Measurements from ENCODE around the gene SLC2A4.
"Not testable (repeated sequence)": the region's sequence is repeated elsewhere in the genome, so short reads cannot be mapped to it uniquely, and the experiment has no call there.

Gene SLC2A4

GRCh38 chr17:7329997-7330637, 48.6 kb downstream of the SLC2A4 start:
- Histone ChIP-seq H3K9ac (ENCODE audit: low read length) (peak overlapping the region; percentile 96), H3K9me3 (ENCODE audit: control insufficient read depth, low read length) (no peaks in the 10 kb centered on the region), H3K4me3 (ENCODE audit: low read length) (peak overlapping the region; percentile 92), H3K4me1 (ENCODE audit: control insufficient read depth, insufficient read depth, low read length) (peaks cover 15% of the 10 kb centered on the region), H3K36me3 (ENCODE audit: control insufficient read depth, insufficient read depth, low read length, severe bottlenecking) (peaks cover 11% of the 10 kb centered on the region), H3K27me3 (replicated peaks; ENCODE audit: control insufficient read depth, insufficient read depth, low read length) (peaks cover 7% of the 10 kb centered on the region)
- DNase-seq (ENCODE audit: low read depth): peak; percentile 88

GRCh38 chr17:7330638-7331015, 49.1 kb downstream of the SLC2A4 start:
- Histone ChIP-seq H3K9ac (ENCODE audit: low read length) (peak overlapping the region; percentile 64), H3K36me3 (ENCODE audit: control insufficient read depth, insufficient read depth, low read length, severe bottlenecking) (peaks cover 10% of the 10 kb centered on the region), H3K27me3 (replicated peaks; ENCODE audit: control insufficient read depth, insufficient read depth, low read length) (peaks cover 11% of the 10 kb centered on the region), H3K9me3 (ENCODE audit: control insufficient read depth, low read length) (no peaks in the 10 kb centered on the region), H3K4me3 (ENCODE audit: low read length) (peak overlapping the region; percentile 92), H3K4me1 (ENCODE audit: control insufficient read depth, insufficient read depth, low read length) (peaks cover 15% of the 10 kb centered on the region)
- no peak for DNase-seq (ENCODE audit: low read depth)

- no peak overlapping the region for H3K4me3 ChIP-seq (ENCODE audit: low read length)
- no peak for DNase-seq (ENCODE audit: low read depth)
- no peak overlapping the region for H3K9ac ChIP-seq (ENCODE audit: low read length)
- H3K4me1 ChIP-seq (ENCODE audit: control insufficient read depth, insufficient read depth, low read length): peaks cover 15% of the 10 kb centered on the region
- H3K27me3 ChIP-seq (replicated peaks; ENCODE audit: control insufficient read depth, insufficient read depth, low read length): peaks cover 19% of the 10 kb centered on the region
- H3K36me3 ChIP-seq (ENCODE audit: control insufficient read depth, insufficient read depth, low read length, severe bottlenecking): no peaks in the 10 kb centered on the region
- H3K9me3 ChIP-seq (ENCODE audit: control insufficient read depth, low read length): no peaks in the 10 kb centered on the region
Observed at GRCh38 chr17:7332111-7332510, 50.6 kb downstream of the SLC2A4 start.

- peaks cover 21% of the 10 kb centered on the region for H3K27me3 ChIP-seq (replicated peaks; ENCODE audit: control insufficient read depth, insufficient read depth, low read length)
- H3K9me3 ChIP-seq (ENCODE audit: control insufficient read depth, low read length); H3K4me3 ChIP-seq (ENCODE audit: low read length); H3K9ac ChIP-seq (ENCODE audit: low read length); H3K36me3 ChIP-seq (ENCODE audit: control insufficient read depth, insufficient read depth, low read length, severe bottlenecking); DNase-seq (ENCODE audit: low read depth): not testable (repeated sequence)
- H3K4me1 ChIP-seq (ENCODE audit: control insufficient read depth, insufficient read depth, low read length): peaks cover 14% of the 10 kb centered on the region
Observed at GRCh38 chr17:7332600-7333069, 51.1 kb downstream of the SLC2A4 start.

- DNase-seq (ENCODE audit: low read depth): no peak
- Histone ChIP-seq H3K36me3 (ENCODE audit: control insufficient read depth, insufficient read depth, low read length, severe bottlenecking) (no peaks in the 10 kb centered on the region), H3K9me3 (ENCODE audit: control insufficient read depth, low read length) (no peaks in the 10 kb centered on the region), H3K4me1 (ENCODE audit: control insufficient read depth, insufficient read depth, low read length) (peaks cover 8% of the 10 kb centered on the region), H3K27me3 (replicated peaks; ENCODE audit: control insufficient read depth, insufficient read depth, low read length) (peaks cover 21% of the 10 kb centered on the region), H3K4me3 (ENCODE audit: low read length) (no peak overlapping the region), H3K9ac (ENCODE audit: low read length) (no peak overlapping the region)
Observed at GRCh38 chr17:7334938-7335538, 53.5 kb downstream of the SLC2A4 start.

GRCh38 chr17:7335765-7336164, 54.2 kb downstream of the SLC2A4 start:
- DNase-seq (ENCODE audit: low read depth); H3K36me3 ChIP-seq (ENCODE audit: control insufficient read depth, insufficient read depth, low read length, severe bottlenecking); H3K4me1 ChIP-seq (ENCODE audit: control insufficient read depth, insufficient read depth, low read length); H3K9me3 ChIP-seq (ENCODE audit: control insufficient read depth, low read length); H3K4me3 ChIP-seq (ENCODE audit: low read length); H3K9ac ChIP-seq (ENCODE audit: low read length): not testable (repeated sequence)
- peaks cover 21% of the 10 kb centered on the region for H3K27me3 ChIP-seq (replicated peaks; ENCODE audit: control insufficient read depth, insufficient read depth, low read length)

- H3K9me3 ChIP-seq (ENCODE audit: control insufficient read depth, low read length): no peaks in the 10 kb centered on the region
- H3K27me3 ChIP-seq (replicated peaks; ENCODE audit: control insufficient read depth, insufficient read depth, low read length): peaks cover 23% of the 10 kb centered on the region
- DNase-seq (ENCODE audit: low read depth): no peak
- no peaks in the 10 kb centered on the region for H3K36me3 ChIP-seq (ENCODE audit: control insufficient read depth, insufficient read depth, low read length, severe bottlenecking)
- peaks cover 10% of the 10 kb centered on the region for H3K4me1 ChIP-seq (ENCODE audit: control insufficient read depth, insufficient read depth, low read length)
- H3K9ac ChIP-seq (ENCODE audit: low read length): no peak within 1 kb of the TSS
- H3K4me3 ChIP-seq (ENCODE audit: low read length): no peak within 1 kb of the TSS
Observed at GRCh38 chr17:7336240-7337175, 55.0 kb downstream of the SLC2A4 start, which contains the start of gene ACAP1. Gene ACAP1, plus strand, starts transcription at chr17:7336529. Its CDS starts 206 bp downstream, at chr17:7336735.

- H3K9me3 ChIP-seq (ENCODE audit: control insufficient read depth, low read length); H3K4me1 ChIP-seq (ENCODE audit: control insufficient read depth, insufficient read depth, low read length); DNase-seq (ENCODE audit: low read depth); H3K36me3 ChIP-seq (ENCODE audit: control insufficient read depth, insufficient read depth, low read length, severe bottlenecking); H3K9ac ChIP-seq (ENCODE audit: low read length); H3K4me3 ChIP-seq (ENCODE audit: low read length): not testable (repeated sequence)
- peaks cover 31% of the 10 kb centered on the region for H3K27me3 ChIP-seq (replicated peaks; ENCODE audit: control insufficient read depth, insufficient read depth, low read length)
Observed at GRCh38 chr17:7337600-7337999, 56.1 kb downstream of the SLC2A4 start.

All from adipocyte (in vitro differentiated cells).